Fibroblast of skin of scalp (primary cell): Measurements from ENCODE around the gene OR2T6. TPM values are rescaled to one million over a fixed set of nuclear protein-coding genes. Genes with fewer than 3 reads are reported as not detected.
"Not testable (repeated sequence)": the region's sequence is repeated elsewhere in the genome, so short reads cannot be mapped to it uniquely, and the experiment has no call there.

ENCODE experiments used
- DNase-seq: peaks from one replicate; pipeline ENCODE4 v3.0.0-alpha.2; 2013
- polyA plus RNA-seq, 2 experiments: library from polyadenylated mRNA; unstranded; fragments of 120-200 nt; gene quantifications; one replicate each; pipeline ENCODE4 v1.2.1, GENCODE V29; 2013; ENCODE audit not compliant: insufficient read length in 2 of 2

The OR2T6 gene, protein sequence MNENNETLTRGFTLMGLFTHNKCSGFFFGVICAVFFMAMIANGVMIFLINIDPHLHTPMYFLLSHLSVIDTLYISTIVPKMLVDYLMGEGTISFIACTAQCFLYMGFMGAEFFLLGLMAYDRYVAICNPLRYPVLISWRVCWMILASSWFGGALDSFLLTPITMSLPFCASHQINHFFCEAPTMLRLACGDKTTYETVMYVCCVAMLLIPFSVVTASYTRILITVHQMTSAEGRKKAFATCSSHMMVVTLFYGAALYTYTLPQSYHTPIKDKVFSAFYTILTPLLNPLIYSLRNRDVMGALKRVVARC
- polyA plus RNA-seq (2013, experiment 1 of 2; ENCODE audit: insufficient read length), result not detected
- polyA plus RNA-seq (2013, experiment 2 of 2; ENCODE audit: insufficient read length), result not detected

DNA sequence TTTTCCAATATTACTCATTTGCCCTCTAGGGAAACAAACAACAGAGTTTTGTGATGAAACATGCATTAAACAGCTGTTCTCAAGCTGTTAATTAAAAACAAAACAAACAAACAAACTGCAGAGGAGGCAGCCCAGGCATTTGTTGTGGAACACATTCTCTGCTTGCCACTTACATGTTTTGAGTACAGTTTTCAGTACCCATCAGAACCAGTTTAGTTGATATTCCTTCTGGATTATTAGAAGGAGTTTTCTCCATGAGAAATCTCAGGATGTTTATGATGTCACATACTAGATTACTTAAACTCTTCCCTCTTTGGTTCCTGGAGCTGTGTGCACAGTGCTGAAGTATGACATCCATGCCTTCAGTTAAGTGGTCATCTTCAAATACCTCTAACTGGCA, at the start of gene OR2T6:
Gene OR2T6, plus strand, starts transcription at position 301 of the 400 bp plus-strand sequence. CDS start 11,863 bp downstream, outside the sequence.
- no peak for DNase-seq

DNA sequence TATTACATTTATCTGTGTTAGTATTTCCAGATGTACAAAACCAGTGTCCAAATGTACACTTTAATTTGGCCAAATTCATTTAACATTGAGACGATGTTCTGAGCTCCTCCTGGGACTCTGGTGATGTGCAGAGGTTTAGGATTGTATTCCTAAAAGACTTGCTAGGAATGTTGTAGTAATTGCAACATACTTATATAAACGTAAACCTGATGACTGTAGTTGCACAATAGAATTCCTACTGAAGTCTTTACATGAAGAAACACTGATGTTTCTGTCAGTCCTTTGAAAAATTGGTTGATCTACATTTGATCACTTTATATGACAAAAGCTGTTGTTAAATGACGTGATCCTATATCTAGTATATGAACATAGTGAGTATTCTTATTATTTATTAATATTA, 32.1 kb upstream of the OR2T6 start:
- DNase-seq, result no peak

DNA sequence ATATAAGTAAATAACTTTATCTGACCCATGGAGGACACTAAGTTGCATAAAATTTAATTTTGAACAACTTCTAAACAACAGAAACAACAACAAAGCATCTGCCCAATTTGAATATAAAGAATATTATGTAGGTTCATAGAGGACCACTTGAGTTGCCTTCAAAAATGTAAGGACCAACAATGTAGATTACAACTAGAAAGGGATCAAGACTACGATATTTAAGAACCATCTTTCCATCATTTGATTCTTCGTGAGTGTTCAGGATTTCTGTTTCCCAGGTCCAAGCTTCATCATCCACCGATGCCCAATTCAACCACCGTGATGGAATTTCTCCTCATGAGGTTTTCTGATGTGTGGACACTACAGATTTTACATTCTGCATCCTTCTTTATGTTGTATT, 27.1 kb upstream of the OR2T6 start, which contains the start of gene OR14C36:
Gene OR14C36, plus strand, starts transcription at position 301 of the 400 bp plus-strand sequence. Its CDS starts 0 bp downstream, at position 301.
- no peak for DNase-seq

DNA sequence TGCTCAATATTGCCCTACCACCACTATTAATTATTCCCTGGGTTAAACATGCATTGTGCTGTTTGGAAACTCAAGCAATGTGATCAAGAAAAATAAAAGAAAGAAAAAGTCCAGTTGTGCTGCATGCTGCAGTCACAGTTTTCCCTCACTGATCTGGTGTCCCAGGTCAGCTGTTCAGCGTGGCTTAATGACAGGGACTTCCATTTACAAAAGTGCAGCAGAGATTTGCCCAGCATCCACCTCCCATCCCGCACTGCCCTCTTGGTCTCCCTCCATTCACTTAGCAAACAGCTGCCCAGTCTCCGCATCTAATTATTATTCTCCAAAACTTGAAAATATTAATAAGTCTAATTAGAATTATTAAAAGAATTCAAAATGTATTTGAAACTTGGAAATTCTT, 16.1 kb upstream of the OR2T6 start:
- DNase-seq, result no peak

DNA sequence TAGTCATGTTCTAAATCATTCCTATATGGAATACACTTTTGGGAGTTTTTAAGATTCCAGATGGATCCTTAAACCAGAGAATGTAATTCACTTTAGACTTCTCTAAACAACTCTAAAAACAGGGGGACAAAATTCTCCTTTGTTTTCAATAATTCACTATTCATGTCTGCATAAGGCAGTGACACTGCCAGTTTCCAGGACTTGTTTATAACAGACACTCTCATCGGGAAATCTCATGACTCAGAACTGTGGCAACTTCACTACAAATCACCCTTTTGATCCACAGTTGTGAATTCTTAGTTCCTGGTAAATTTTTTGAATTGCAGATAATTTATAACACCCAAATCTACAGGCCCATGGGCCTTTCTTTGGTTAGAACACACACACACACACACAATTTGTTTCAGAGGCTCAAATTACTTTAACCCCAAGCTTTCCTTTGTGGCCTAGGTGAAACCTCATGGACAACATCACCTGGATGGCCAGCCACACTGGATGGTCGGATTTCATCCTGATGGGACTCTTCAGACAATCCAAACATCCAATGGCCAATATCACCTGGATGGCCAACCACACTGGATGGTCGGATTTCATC, 14.3 kb upstream of the OR2T6 start, which contains the start of gene OR2T4:
Gene OR2T4, plus strand, starts transcription at position 545 of the 595 bp plus-strand sequence. Its CDS starts 0 bp downstream, at position 545.
- no peak for DNase-seq

DNA sequence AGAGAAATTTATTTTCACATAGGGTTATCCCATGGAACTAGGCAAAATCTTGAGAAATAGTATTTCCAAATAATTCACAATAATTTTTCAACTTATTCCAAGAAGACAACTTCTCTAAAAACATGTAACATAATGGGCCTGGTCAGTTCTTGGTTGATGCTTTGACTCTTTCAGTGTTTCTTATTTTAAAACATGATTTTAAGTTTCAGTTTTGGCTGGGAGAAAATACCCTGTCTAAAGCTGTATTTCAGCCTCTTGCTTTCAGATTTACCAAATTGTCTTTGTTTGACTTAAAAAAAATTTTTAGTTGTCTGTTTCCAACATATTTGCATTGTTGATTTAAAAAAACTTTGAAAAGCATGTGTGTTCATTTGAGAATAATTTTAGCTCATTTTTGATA, 8.9 kb upstream of the OR2T6 start:
- no peak for DNase-seq

DNA sequence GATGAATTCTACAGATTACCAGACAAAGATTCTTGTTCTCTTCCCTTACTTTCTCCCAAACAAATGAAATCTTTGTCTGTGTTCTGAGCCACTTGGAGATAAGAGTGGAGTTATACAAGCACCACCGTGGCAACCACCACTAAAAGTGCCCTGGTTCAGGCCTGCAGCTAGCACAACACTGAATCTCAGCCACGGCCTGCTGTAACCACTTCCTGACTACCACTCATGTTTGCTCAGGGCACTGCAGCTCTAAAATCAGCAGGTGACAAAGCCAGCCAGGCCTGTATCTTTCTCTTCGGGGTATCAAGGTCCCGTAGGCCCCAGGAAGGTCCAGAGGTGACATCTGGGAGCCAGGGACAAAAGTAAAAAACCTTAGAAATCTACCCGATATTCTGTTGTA, 3.2 kb upstream of the OR2T6 start:
- DNase-seq, result no peak

DNA sequence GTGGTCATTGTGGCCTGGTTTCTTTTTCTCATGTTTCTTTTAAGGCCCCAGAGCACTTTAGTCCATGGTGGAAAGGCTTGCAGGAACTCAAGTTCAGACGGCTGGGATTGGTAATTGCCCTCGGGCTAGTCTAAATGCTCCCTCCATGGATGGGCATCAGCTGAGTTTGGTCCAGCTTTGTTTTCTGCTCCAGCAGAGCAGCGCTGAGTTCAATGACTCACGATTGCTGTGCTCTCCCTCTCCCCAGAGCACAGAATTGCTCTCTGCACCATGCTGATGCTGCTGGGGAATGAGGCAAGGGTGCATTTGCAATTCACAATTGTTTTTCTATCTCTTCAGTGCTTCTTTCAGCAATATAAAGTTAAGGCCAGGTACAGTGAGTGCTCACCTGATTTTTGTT, 1.8 kb upstream of the OR2T6 start:
- no peak for DNase-seq

DNA sequence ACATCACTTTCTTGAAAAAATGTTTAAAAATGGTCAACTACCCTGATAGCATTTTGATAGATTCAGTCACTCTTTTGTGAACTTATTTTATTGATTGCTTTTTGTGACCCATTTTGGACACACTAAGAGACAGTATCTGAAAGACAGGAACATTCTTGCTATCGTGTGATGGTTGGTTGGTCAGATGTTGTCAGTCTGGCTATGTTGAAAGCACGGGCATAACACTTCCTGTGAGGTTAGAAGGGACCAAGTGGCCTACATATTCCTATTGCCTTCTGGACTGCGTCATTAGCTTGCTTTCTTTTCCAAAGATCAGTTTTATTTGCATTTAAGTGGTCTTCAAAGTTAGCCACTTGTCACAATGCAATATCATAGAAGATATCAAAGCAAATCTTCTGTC, 1.4 kb downstream of the OR2T6 start:
- no peak for DNase-seq

DNA sequence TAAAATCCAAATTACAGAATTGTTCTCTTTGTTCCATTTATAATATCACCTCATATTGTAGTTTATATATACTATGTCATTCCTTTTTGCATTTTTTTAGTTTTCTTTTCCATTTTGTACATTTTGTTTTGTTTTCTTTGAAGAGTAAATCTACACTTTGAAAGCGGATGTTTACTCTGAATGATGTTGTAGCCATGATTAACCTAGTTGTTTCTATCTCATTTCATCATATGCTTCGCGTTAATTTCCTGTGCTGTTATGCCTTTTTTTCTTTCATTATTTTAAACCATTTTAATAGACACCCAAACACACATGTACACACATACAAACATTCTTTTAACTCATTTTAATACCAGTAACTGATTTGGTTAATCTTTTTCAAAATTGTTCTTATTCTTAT, 5.3 kb downstream of the OR2T6 start:
- no peak for DNase-seq

DNA sequence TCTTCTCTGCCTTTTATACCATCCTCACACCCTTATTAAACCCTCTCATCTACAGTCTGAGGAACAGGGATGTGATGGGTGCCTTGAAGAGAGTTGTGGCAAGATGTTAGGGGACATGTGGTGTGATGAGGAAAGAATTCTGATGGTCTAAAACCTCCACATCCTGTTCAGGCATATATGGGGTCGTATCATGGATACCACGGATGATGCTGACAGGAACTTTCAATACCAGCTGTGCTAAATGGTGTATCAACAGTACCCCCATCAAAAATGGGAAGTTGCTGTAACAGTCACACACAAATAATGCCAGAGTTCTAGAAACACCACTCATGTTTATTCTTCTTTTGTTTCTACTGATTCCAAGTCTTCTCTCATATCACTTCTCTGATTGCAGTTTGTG, 12.9 kb downstream of the OR2T6 start:
- DNase-seq, result no peak

DNA sequence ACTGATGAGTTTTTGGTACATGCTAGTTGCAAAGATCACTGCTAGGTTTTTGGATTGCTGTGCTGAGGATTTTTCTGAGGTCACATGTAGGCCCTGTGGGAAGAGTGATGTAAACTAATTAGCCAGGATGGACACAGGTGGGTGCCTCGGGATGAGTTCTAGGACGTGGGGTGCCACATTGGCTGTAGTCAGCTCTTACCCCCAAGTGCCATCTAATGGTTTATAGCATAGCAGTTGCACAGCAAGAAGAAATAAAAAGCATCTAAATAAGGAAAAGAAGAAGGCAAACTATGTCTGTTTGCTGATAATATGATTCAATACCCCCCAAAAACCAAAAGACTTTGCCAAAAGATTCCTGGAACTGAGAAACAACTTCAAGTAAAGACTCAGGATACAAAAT, 17.5 kb downstream of the OR2T6 start:
- DNase-seq, result no peak

DNA sequence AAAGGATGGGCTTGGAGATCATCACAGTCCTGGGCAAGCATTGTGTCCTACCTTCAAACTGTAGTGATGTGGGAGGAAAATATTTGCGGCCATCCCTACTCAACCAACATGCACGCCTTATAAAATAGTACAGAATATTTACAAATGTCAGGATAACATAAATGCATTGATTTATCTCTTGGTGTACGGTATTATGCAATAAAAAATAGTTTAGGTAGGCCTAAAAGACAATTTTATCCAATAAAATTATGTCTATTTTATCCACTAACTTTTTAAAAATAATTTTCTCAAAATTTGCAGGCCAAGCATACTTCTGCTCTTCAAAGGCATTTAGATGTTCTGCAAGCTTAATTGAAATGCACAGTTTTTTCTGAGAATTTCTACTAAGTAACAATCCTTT, 27.2 kb downstream of the OR2T6 start, which contains the start of gene OR2T1:
Gene OR2T1, plus strand, starts transcription at position 301 of the 400 bp plus-strand sequence. CDS start 3,100 bp downstream, outside the sequence.
- DNase-seq, result no peak

DNA sequence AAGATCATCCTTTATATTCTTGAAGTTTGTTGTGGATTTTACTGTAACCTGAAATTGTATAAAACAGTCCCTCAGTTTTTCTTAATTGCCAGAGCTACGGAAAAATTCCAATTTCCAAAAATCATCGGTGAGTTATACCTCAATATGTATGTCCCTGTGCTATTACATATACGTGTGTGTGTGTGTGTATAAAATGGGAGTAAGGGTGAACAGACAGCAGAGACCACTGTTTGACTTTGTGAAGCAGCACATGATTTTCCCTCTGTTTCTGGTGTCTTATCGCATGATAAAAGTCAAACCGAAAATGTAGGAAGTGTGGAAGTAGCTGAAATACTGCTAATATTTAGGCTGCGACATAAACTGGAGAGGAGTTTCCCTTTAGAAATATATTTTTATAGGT, 28.5 kb downstream of the OR2T6 start:
- DNase-seq, result no peak

DNA sequence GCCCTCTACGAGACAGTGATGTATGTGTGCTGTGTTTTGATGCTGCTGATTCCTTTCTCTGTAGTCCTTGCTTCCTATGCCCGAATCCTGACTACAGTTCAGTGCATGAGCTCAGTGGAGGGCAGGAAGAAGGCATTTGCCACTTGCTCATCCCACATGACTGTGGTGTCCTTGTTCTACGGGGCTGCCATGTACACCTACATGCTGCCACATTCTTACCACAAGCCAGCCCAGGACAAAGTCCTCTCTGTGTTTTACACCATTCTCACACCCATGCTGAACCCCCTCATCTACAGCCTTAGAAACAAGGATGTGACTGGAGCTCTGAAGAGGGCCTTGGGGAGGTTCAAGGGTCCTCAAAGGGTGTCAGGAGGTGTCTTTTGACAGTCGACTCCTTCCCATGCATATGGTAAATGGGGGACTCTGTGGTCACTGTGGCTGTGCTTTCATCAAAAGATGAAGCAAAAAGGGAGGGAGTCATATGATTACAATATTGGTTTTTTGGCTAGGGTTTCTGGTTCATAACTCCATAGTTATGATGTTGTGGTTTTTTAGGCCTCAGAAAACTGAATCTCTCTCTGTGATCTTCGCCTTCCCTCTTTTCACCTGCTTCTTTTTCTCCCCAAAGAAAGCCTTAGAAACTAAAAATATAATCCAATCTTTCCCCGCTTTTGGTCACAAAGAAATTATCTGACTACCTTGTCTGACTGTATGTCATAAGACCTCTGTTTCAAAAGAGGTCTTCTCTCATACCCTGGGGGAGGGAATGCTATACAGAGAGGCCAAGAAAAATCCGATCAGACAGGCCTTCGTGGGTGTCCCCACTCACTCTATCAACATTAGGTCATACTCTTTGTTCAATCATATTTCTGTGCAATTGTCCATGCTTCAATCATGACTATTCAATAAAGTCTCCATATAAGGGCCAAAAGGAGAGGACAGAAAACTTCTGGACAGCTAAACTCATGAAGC, 31.5 kb downstream of the OR2T6 start:
- DNase-seq, result no peak

DNA sequence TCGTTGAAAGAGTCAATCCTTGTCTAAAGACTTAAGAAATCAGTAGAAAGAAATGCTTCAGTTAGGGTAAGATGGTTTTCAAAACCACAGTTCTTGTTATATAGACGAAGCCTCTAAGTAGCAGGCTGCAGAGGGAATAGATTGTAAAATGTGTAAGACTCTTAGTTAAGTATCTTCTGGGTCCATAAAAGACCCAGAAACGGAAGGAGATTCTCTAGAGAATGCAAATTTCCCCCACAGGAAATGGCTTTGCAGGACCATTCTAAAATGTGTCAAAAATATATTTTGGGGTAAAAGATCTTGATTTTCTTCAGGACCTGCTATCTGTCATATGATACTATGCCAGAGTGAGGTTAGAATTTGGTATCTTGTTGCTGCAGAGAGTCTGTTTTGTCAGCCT, 40.7 kb downstream of the OR2T6 start:
- DNase-seq, result no peak

DNA sequence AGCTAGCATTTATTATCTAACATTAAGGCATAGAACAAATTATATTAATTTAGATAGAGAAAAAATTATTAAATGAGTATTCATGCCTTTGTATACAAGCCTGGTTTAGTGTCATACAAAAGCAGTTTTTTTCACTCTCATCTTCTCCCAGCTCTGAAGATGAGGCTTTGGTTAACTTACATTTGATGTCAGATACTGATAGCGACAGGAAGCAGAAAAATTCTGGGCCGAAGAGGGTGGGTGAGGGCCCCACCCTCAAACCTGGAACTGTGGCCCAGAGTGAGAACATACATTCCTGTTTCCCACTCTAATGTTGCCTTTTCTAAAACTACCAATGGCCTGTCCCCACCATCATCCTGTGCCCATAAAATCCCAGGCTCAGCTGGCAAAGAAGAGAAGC, 42.3 kb downstream of the OR2T6 start:
- DNase-seq, result no peak

DNA sequence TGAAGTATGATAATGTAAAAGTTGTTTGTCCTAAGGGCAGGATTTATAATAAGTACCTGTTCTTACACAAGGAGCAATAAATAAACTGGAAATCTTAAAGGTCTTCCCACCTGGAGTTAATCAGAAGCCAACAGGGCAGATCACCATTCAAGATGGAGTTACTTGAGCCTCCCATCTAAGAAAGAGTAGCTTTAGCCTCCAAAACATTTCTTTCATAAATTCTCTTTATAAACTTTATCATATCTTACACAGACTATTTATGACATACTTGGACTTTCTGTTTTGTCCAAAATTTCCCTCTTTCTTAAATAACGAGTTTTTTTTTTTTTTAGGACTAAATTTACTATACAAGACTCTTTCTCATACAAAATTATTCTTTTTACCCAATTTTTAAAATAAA, 45.8 kb downstream of the OR2T6 start:
- no peak for DNase-seq

DNA sequence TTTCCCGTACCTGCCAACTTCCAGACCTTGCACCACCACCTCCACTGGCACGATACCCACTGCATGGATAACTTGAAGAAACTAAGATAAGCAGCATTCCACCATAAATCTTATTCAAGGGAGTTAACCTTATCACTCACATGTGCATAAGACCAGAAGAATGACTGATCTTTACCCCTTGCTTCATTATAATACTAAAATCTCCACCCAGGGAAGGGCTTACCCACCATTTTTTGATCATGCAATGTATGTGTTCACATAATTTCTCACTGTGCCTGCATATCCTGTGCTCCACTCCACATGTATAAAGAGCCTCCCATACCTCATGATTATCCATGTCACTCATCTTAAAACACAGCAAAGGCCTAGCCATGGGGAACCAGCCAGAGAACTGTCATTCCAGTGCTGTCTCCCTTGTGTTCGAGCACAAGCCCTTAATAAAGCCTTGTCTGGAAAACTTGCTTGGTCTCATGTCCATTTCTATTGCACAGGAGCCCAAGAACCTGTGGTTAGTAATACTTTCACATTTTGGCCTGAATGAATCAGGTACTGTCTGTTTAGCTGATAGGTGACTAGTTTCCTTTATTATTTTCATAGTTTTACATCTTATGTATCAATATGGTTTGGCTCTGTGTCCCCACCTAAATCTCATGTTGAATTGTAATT, 52.1 kb downstream of the OR2T6 start:
- not testable (repeated sequence) for DNase-seq

DNA sequence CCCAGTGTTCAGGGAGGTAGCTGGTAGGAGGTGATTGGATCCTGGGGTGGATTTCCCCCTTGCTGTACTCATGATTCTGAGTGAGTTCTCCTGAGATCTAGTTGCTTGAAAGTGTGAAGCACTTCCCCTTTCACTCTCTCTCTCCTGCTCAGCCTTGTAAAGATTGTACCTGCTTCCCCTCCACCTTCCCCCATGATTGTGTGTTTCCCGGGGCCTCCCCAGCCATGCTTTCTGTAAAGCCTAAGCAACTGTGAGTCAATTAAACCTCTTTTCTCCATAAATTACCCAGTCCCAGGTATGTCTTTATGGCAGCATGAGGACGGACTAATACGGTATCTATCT, 52.6 kb downstream of the OR2T6 start:
- not testable (repeated sequence) for DNase-seq

DNA sequence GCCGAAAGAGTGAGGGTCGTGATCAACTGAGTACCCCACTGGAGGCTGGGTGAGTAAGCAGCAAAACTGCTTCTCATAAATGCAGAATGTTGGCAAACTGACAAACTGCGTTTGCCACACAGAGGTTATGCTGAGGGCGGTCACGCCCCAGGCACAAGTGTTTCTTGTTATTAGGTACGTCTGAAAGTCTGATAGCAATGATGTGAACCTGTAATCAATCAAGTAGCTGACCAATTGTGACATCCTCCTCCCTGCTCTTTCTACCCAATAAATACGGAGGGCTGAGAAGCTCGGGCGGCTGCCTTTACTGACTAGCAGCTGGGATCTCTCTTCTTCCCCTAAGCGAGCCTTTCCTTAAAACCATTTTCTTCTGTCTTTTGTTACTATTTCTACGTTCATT, 56.1 kb downstream of the OR2T6 start:
- DNase-seq, result not testable (repeated sequence)

DNA sequence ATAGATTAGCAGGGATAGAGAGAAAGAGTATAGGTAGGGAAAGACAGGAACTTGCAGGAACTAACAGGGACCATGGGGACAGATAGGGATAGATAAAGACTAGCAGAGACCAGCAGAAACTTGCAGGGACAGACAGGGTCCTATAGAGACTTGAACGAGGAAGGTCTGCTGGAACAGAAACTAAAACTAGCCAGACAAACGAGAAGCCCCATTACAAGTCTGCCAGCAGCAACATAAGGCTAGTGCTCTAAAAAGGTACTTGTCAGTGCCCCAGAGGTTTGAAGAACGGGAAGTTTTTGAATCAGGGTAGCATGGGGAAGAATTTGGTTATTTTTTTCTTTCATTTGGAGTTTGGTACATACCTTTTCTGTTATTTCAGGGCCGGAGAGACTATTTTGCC, 56.7 kb downstream of the OR2T6 start:
- DNase-seq, result not testable (repeated sequence)
